ENCODE results near the gene PIGQ. TPM values are rescaled to one million over a fixed set of nuclear protein-coding genes. Genes with fewer than 3 reads are reported as not detected.

Gene PIGQ
- total RNA-seq, 1 donor from 2014 or later: 34.1 TPM

GRCh38 chr16:629185-629832 is 59.5 kb downstream of the PIGQ start:
- no peaks in the 10 kb centered on the region for H3K9me3 Mint-ChIP-seq (ENCODE audit: low read depth)
- H3K36me3 Mint-ChIP-seq (ENCODE audit: low read depth): peaks cover 2% of the 10 kb centered on the region
- H3K27ac Mint-ChIP-seq (ENCODE audit: unreplicated experiment): no peak overlapping the region
- TF ChIP-seq CTCF (IDR thresholded peaks at IDR 0.05): no peak
- H3K27me3 Mint-ChIP-seq (ENCODE audit: low read depth): no peaks in the 10 kb centered on the region
- DNase-seq (ENCODE audit: low spot score): no peak
- peaks cover 25% of the 10 kb centered on the region for H3K4me1 Mint-ChIP-seq (ENCODE audit: low read depth)
- no peak overlapping the region for H3K4me3 Mint-ChIP-seq (ENCODE audit: unreplicated experiment)

GRCh38 chr16:629833-630248 is 60.1 kb downstream of the PIGQ start:
- Mint-ChIP-seq H3K27me3 (ENCODE audit: low read depth) (no peaks in the 10 kb centered on the region), H3K9me3 (ENCODE audit: low read depth) (no peaks in the 10 kb centered on the region), H3K4me1 (ENCODE audit: low read depth) (peaks cover 27% of the 10 kb centered on the region), H3K36me3 (ENCODE audit: low read depth) (peaks cover 2% of the 10 kb centered on the region), H3K27ac (ENCODE audit: unreplicated experiment) (no peak overlapping the region), H3K4me3 (ENCODE audit: unreplicated experiment) (no peak overlapping the region)
- TF ChIP-seq CTCF (IDR thresholded peaks at IDR 0.05): no peak
- DNase-seq (ENCODE audit: low spot score): no peak

- no peaks in the 10 kb centered on the region for H3K9me3 Mint-ChIP-seq (ENCODE audit: low read depth)
- H3K36me3 Mint-ChIP-seq (ENCODE audit: low read depth): peaks cover 2% of the 10 kb centered on the region
- no peak overlapping the region for H3K27ac Mint-ChIP-seq (ENCODE audit: unreplicated experiment)
- no peaks in the 10 kb centered on the region for H3K27me3 Mint-ChIP-seq (ENCODE audit: low read depth)
- H3K4me1 Mint-ChIP-seq (ENCODE audit: low read depth): peaks cover 30% of the 10 kb centered on the region
- no peak overlapping the region for H3K4me3 Mint-ChIP-seq (ENCODE audit: unreplicated experiment)
- no peak for TF ChIP-seq CTCF (IDR thresholded peaks at IDR 0.05)
- no peak for DNase-seq (ENCODE audit: low spot score)
Measured at GRCh38 chr16:630249-630814, 60.6 kb downstream of the PIGQ start.

GRCh38 chr16:630815-631405 is 61.1 kb downstream of the PIGQ start, which contains the start of gene WFIKKN1:
Gene WFIKKN1 (plus strand): TSS chr16:630985. CDS start chr16:631254, 269 bp downstream.
- H3K36me3 Mint-ChIP-seq (ENCODE audit: low read depth): peaks cover 2% of the 10 kb centered on the region
- H3K4me3 Mint-ChIP-seq (ENCODE audit: unreplicated experiment): no peak within 1 kb of the TSS
- no peak within 1 kb of the TSS for H3K27ac Mint-ChIP-seq (ENCODE audit: unreplicated experiment)
- no peak for DNase-seq (ENCODE audit: low spot score)
- H3K9me3 Mint-ChIP-seq (ENCODE audit: low read depth): no peaks in the 10 kb centered on the region
- no peaks in the 10 kb centered on the region for H3K27me3 Mint-ChIP-seq (ENCODE audit: low read depth)
- no peak for TF ChIP-seq CTCF (IDR thresholded peaks at IDR 0.05)
- peaks cover 30% of the 10 kb centered on the region for H3K4me1 Mint-ChIP-seq (ENCODE audit: low read depth)

GRCh38 chr16:631808-632358 is 62.1 kb downstream of the PIGQ start:
- TF ChIP-seq CTCF (IDR thresholded peaks at IDR 0.05): no peak
- no peaks in the 10 kb centered on the region for H3K36me3 Mint-ChIP-seq (ENCODE audit: low read depth)
- H3K9me3 Mint-ChIP-seq (ENCODE audit: low read depth): no peaks in the 10 kb centered on the region
- no peak for DNase-seq (ENCODE audit: low spot score)
- no peak overlapping the region for H3K4me3 Mint-ChIP-seq (ENCODE audit: unreplicated experiment)
- no peak overlapping the region for H3K27ac Mint-ChIP-seq (ENCODE audit: unreplicated experiment)
- no peaks in the 10 kb centered on the region for H3K27me3 Mint-ChIP-seq (ENCODE audit: low read depth)
- H3K4me1 Mint-ChIP-seq (ENCODE audit: low read depth): peaks cover 27% of the 10 kb centered on the region
